SK-N-SH (cell line): Measurements from ENCODE around the gene PRRG3.

Experiments used
- CHD2 ChIP-seq: fragments of 150-350 bp; IDR thresholded peaks from 2 replicates; pipeline ENCODE4 v1.6.1; 2018; ENCODE audit warnings: low read length; ENCODE audit not compliant: partially characterized antibody
- EP300 ChIP-seq, 2 experiments: IDR thresholded peaks; 2 replicates each; pipeline versions ENCODE4 v1.4.0 to v1.6.1; 2012; ENCODE audit warnings: borderline replicate concordance in 1 of 2, low read depth in 1 of 2, low read length in 1 of 2
- GABPA ChIP-seq: IDR thresholded peaks from 2 replicates; pipeline ENCODE4 v1.4.0; 2012; ENCODE audit warnings: low read depth, mild to moderate bottlenecking
- JUND ChIP-seq: IDR thresholded peaks from 2 replicates; pipeline ENCODE4 v1.4.0; 2012
- MXI1 ChIP-seq: IDR thresholded peaks from 2 replicates; pipeline ENCODE4 v1.6.1; 2012; ENCODE audit warnings: mild to moderate bottlenecking, low read depth, low read length, improper control_type of control experiment
- POLR2AphosphoS5 ChIP-seq: IDR thresholded peaks from 2 replicates; pipeline ENCODE4 v1.6.1; 2012; ENCODE audit warnings: low read depth, low read length
- SIN3A ChIP-seq: IDR thresholded peaks from 2 replicates; pipeline ENCODE4 v1.6.1; 2012; ENCODE audit warnings: low read depth, mild to moderate bottlenecking, low read length, moderate library complexity, borderline replicate concordance
- SMC3 ChIP-seq: IDR thresholded peaks from 2 replicates; pipeline ENCODE4 v1.6.1; 2012; ENCODE audit warnings: low read depth, low read length, improper control_type of control experiment
- YY1 ChIP-seq: IDR thresholded peaks from 2 replicates; pipeline ENCODE4 v1.4.0; 2012; ENCODE audit warnings: low read depth, mild to moderate bottlenecking
- TF ChIP-seq, protein P1 (sequence below): fragments of 200-600 bp; sonication (generic); IDR thresholded peaks from 2 replicates; pipeline ENCODE4 v1.6.1; 2017; ENCODE audit warnings: antibody characterized with exemption, mild to moderate bottlenecking, moderate library complexity
- TF ChIP-seq, protein P2 (sequence below): IDR thresholded peaks from 2 replicates; pipeline ENCODE4 v1.6.1; 2012; ENCODE audit warnings: mild to moderate bottlenecking, low read depth, low read length, moderate library complexity
- TF ChIP-seq, protein P3 (sequence below): IDR thresholded peaks from 2 replicates; pipeline ENCODE4 v1.4.0; 2012; ENCODE audit warnings: low read depth
- TF ChIP-seq, protein P4 (sequence below): fragments of 150-350 bp; IDR thresholded peaks from 2 replicates; pipeline ENCODE4 v1.6.1; 2017; ENCODE audit warnings: antibody characterized with exemption, low read length, low read depth, borderline replicate concordance
- TF ChIP-seq, protein P5 (sequence below): IDR thresholded peaks from 2 replicates; pipeline ENCODE4; 2012

DNA sequence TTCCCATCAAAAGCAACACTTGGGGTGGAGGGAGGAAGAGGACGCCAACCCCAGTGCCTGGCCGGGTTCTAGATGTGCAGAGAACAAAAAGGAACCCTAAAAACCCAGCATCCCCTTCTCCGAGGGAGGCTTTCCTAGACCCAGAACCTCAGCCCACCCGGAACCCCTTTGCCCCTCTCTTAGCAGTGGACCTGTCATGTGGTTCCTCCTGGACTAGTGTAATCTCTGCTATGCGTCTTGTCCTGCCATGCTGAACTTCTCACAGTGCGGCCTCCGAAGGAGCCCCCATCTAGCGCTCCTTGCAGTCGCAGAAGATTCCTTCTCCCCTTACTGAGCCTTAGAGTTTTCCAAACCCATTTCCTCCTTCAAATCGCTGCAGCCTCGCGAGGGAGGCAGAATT, 1.1 kb upstream of the PRRG3 start:
- TF ChIP-seq, protein P1, sequence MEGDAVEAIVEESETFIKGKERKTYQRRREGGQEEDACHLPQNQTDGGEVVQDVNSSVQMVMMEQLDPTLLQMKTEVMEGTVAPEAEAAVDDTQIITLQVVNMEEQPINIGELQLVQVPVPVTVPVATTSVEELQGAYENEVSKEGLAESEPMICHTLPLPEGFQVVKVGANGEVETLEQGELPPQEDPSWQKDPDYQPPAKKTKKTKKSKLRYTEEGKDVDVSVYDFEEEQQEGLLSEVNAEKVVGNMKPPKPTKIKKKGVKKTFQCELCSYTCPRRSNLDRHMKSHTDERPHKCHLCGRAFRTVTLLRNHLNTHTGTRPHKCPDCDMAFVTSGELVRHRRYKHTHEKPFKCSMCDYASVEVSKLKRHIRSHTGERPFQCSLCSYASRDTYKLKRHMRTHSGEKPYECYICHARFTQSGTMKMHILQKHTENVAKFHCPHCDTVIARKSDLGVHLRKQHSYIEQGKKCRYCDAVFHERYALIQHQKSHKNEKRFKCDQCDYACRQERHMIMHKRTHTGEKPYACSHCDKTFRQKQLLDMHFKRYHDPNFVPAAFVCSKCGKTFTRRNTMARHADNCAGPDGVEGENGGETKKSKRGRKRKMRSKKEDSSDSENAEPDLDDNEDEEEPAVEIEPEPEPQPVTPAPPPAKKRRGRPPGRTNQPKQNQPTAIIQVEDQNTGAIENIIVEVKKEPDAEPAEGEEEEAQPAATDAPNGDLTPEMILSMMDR, result no peak
- TF ChIP-seq, protein P2, sequence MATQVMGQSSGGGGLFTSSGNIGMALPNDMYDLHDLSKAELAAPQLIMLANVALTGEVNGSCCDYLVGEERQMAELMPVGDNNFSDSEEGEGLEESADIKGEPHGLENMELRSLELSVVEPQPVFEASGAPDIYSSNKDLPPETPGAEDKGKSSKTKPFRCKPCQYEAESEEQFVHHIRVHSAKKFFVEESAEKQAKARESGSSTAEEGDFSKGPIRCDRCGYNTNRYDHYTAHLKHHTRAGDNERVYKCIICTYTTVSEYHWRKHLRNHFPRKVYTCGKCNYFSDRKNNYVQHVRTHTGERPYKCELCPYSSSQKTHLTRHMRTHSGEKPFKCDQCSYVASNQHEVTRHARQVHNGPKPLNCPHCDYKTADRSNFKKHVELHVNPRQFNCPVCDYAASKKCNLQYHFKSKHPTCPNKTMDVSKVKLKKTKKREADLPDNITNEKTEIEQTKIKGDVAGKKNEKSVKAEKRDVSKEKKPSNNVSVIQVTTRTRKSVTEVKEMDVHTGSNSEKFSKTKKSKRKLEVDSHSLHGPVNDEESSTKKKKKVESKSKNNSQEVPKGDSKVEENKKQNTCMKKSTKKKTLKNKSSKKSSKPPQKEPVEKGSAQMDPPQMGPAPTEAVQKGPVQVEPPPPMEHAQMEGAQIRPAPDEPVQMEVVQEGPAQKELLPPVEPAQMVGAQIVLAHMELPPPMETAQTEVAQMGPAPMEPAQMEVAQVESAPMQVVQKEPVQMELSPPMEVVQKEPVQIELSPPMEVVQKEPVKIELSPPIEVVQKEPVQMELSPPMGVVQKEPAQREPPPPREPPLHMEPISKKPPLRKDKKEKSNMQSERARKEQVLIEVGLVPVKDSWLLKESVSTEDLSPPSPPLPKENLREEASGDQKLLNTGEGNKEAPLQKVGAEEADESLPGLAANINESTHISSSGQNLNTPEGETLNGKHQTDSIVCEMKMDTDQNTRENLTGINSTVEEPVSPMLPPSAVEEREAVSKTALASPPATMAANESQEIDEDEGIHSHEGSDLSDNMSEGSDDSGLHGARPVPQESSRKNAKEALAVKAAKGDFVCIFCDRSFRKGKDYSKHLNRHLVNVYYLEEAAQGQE, result no peak
- TF ChIP-seq YY1, result no peak
- TF ChIP-seq JUND, result no peak
- TF ChIP-seq MXI1, result no peak
- no peak for TF ChIP-seq POLR2AphosphoS5
- no peak for TF ChIP-seq CHD2
- TF ChIP-seq, protein P3, sequence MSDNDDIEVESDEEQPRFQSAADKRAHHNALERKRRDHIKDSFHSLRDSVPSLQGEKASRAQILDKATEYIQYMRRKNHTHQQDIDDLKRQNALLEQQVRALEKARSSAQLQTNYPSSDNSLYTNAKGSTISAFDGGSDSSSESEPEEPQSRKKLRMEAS, result no peak
- TF ChIP-seq SMC3, result no peak
- TF ChIP-seq SIN3A, result no peak
- no peak for TF ChIP-seq GABPA
- TF ChIP-seq, protein P4, sequence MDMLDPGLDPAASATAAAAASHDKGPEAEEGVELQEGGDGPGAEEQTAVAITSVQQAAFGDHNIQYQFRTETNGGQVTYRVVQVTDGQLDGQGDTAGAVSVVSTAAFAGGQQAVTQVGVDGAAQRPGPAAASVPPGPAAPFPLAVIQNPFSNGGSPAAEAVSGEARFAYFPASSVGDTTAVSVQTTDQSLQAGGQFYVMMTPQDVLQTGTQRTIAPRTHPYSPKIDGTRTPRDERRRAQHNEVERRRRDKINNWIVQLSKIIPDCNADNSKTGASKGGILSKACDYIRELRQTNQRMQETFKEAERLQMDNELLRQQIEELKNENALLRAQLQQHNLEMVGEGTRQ, result no peak
- TF ChIP-seq EP300 (IDR thresholded peaks at IDR 0.05; ENCODE audit: borderline replicate concordance in 1 of 2, low read depth in 1 of 2, low read length in 1 of 2), result no peak
- TF ChIP-seq, protein P5, sequence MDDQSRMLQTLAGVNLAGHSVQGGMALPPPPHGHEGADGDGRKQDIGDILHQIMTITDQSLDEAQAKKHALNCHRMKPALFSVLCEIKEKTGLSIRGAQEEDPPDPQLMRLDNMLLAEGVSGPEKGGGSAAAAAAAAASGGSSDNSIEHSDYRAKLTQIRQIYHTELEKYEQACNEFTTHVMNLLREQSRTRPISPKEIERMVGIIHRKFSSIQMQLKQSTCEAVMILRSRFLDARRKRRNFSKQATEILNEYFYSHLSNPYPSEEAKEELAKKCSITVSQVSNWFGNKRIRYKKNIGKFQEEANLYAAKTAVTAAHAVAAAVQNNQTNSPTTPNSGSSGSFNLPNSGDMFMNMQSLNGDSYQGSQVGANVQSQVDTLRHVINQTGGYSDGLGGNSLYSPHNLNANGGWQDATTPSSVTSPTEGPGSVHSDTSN, result no peak
